Stimulated activated CD4-positive, alpha-beta T cell treated with anti-CD3 and anti-CD28 coated beads, Interleukin-1b, Interleukin-23, amount 100 ng/mL, for 1 hour (primary cell): ENCODE measurements around the gene IFITM10.
"Not testable (repeated sequence)": the region's sequence is repeated elsewhere in the genome, so short reads cannot be mapped to it uniquely, and the experiment has no call there.

ENCODE experiments used
- DNase-seq, 2 donors: peaks; one replicate each; pipeline ENCODE4 v3.0.0-alpha.2; 2020; ENCODE audit warnings: low read depth in 2 of 2

The IFITM10 gene

GRCh38 chr11:1691878-1692707 lies 58.3 kb downstream of the IFITM10 start:
- no peak for DNase-seq

- no peak for DNase-seq
Measured at GRCh38 chr11:1691026-1691877, 59.1 kb downstream of the IFITM10 start.

GRCh38 chr11:1690167-1691025 lies 60.0 kb downstream of the IFITM10 start:
- DNase-seq = no peak

GRCh38 chr11:1689250-1690166 lies 60.9 kb downstream of the IFITM10 start:
- not testable (repeated sequence) for DNase-seq

GRCh38 chr11:1688336-1688947 lies 62.0 kb downstream of the IFITM10 start:
- DNase-seq = not testable (repeated sequence)

- not testable (repeated sequence) for DNase-seq
Measured at GRCh38 chr11:1686220-1686619, 64.2 kb downstream of the IFITM10 start.

GRCh38 chr11:1684886-1685874 lies 65.2 kb downstream of the IFITM10 start:
- DNase-seq = not testable (repeated sequence)

GRCh38 chr11:1683904-1684572 lies 66.4 kb downstream of the IFITM10 start:
- not testable (repeated sequence) for DNase-seq

- not testable (repeated sequence) for DNase-seq
Measured at GRCh38 chr11:1683216-1683615, 67.2 kb downstream of the IFITM10 start.
